IPS-15b (cell line): ENCODE results near the gene CACNG7.
A peak's percentile ranks its signal among the peaks of the same experiment; 100 is the strongest.

Experiments used
- H3K27me3 ChIP-seq: one replicate; pipeline ENCODE4 v1.6.1; 2013; ENCODE audit warnings: low read length; ENCODE audit not compliant: control insufficient read depth, insufficient read depth
- H3K36me3 ChIP-seq: one replicate; pipeline ENCODE4 v1.6.1; 2013; ENCODE audit warnings: low read length; ENCODE audit not compliant: control insufficient read depth, insufficient read depth
- H3K4me1 ChIP-seq: one replicate; pipeline ENCODE4 v1.6.1; 2013; ENCODE audit warnings: mild to moderate bottlenecking, low read length; ENCODE audit not compliant: control insufficient read depth, insufficient read depth
- H3K4me3 ChIP-seq: one replicate; pipeline ENCODE4 v1.5.1; 2013; ENCODE audit warnings: low read depth, low read length
- H3K9ac ChIP-seq: one replicate; pipeline ENCODE4 v1.6.1; 2013; ENCODE audit warnings: low read depth, mild to moderate bottlenecking, low read length
- H3K9me3 ChIP-seq: one replicate; pipeline ENCODE4 v1.6.1; 2013; ENCODE audit warnings: mild to moderate bottlenecking, low read length; ENCODE audit not compliant: control insufficient read depth, insufficient read depth

CACNG7 gene

DNA sequence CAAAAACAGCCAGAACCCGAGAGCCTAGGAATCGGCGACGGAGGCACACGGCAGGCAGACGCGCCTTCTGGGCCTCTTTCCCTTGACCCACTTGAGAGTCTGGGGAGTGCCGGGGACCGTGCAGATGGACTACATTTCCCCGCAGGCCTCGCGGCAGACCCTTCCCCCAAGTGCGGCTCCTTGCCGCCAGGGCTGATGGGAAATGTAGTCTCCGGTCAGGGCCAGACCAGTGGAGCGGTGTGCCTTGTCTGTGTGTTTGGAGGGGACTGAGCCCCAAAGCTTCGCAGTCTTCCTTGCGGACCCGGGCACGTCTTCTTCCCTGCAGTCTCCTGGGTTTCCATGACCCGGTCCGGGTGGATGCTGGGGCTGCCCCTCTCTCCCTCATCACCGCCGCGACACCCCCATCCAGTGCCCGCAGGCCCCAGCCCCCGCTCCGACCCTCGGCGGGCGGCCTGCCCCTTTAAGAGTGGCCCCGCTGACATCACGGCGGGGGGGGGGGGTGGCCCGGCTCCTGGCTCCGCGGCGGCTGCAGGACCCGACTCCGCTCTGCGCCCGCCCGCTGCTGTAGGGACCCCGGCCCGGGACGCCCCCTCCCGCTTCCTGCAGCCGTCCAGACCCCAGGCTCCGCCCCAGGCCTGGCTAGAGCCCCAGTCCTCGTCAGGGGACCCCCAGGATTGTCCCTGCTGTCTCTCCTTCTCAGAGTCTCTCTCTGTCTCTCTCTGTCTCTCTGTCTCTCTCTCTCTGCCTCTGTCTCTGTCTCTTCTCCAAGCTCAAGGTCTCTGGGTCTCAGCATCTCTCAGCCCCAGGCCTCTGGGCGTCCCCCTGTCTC, 758 bp upstream of the CACNG7 start:
- Histone ChIP-seq H3K27me3 (peaks cover 57% of the 10 kb centered on the region), H3K9ac (peak overlapping the region; percentile 32), H3K9me3 (no peaks in the 10 kb centered on the region), H3K4me1 (peaks cover 6% of the 10 kb centered on the region), H3K36me3 (no peaks in the 10 kb centered on the region), H3K4me3 (peak overlapping the region; percentile 59)

DNA sequence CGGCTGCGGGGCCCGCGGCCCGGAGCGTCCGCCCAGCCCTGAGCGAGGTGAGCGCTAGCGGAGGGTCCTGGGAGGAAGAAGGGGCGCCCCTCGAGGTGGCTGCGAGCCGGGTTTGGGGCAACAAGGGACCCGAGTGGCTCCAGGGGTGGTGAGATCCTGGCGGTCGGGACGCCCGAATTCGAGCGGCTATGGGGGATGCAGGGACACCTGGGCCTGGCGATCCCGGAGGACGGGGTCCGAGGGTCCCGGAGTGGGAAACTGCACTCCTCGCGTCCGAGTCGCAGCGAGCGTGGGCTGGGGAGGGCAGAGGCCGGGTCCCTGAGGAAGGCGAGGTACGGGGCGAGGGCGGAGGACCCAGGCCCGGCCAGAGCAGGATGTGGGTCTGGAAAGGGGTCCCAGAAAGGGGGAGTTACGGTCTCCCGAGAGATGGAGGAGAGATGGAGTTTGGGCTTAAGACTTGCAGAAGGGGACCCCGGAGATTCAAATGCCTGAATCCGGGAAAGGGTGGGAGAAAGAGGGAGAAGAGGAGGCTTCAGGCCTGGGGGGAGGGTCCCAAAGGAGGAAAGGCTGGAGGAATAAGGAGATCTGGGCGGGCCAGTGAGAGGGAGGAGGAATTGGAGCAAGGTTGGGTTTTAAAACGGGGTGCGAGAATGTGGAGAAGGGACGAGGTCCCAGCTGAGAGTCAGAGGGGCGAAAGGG, 542 bp downstream of the CACNG7 start:
- Histone ChIP-seq H3K4me3 (peak overlapping the region; percentile 76), H3K27me3 (peaks cover 57% of the 10 kb centered on the region), H3K4me1 (peaks cover 6% of the 10 kb centered on the region), H3K36me3 (no peaks in the 10 kb centered on the region), H3K9ac (peak overlapping the region; percentile 79), H3K9me3 (no peaks in the 10 kb centered on the region)

DNA sequence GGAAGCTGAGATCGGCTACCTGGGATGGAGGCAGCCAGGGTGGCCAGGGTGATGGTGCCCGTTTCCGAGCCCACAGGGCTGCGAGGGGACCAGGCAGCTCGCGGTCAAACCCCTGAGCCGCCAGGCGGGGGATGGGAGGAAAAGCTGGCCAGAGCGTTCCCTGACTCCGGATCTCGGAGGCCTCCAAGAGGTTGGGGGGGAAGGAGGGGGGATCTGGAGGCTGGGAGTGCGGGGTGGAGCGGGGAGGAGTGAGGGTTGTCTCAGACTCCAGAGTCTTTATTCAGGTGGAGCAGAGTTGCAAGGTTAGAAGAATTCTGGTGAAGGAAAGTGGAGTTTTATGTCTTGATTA, 1.1 kb downstream of the CACNG7 start:
- Histone ChIP-seq H3K9ac (peak overlapping the region; percentile 79), H3K4me3 (peak overlapping the region; percentile 76), H3K27me3 (peaks cover 52% of the 10 kb centered on the region)

DNA sequence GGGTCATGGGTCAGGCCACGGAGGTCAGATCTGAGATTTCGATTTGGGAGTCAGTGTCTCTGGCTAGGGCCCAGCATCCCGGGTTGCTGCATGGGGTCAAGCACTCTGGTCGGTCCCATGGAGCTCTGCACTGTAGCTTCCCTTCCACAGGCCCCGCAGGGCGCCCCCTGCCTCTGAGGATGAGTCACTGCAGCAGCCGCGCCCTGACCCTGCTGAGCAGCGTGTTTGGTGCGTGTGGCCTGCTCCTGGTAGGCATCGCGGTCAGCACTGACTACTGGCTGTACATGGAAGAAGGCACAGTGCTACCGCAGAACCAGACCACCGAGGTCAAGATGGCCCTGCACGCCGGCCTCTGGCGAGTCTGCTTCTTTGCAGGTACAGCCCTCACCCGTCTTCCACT, 3.6 kb downstream of the CACNG7 start:
- Histone ChIP-seq H3K4me3 (no peak overlapping the region), H3K4me1 (peaks cover under 1% of the 10 kb centered on the region), H3K9me3 (no peaks in the 10 kb centered on the region), H3K27me3 (peaks cover 34% of the 10 kb centered on the region), H3K36me3 (peaks cover 9% of the 10 kb centered on the region), H3K9ac (no peak overlapping the region)

More for the DNA sequence above, 1.1 kb downstream of the CACNG7 start:
- peaks cover 6% of the 10 kb centered on the region for H3K4me1 ChIP-seq
- peaks cover 3% of the 10 kb centered on the region for H3K36me3 ChIP-seq
- H3K9me3 ChIP-seq, result no peaks in the 10 kb centered on the region

DNA sequence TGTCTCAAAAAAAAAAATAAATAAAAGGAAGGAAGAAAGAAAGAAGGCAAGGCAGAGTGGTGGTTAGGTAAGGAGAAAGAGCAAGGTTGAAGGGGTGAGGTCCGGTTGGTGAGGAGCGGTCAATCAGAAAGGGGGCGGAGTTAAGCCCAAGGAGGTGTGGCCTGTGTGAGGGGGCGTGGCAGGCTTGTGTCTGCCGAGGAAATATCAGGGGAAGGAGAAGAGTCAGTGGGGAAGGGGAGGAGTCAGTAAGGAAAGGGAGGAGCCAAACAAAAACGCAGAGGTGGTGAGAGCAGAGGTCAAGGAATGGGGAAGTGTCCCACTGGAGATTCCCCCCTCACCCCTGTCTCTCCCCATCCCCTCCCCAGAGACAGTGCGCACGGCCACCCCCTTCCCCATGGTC, 5.9 kb downstream of the CACNG7 start:
- Histone ChIP-seq H3K4me1 (no peaks in the 10 kb centered on the region), H3K9ac (no peak overlapping the region), H3K4me3 (no peak overlapping the region), H3K9me3 (no peaks in the 10 kb centered on the region), H3K27me3 (peaks cover 21% of the 10 kb centered on the region), H3K36me3 (peaks cover 16% of the 10 kb centered on the region)

DNA sequence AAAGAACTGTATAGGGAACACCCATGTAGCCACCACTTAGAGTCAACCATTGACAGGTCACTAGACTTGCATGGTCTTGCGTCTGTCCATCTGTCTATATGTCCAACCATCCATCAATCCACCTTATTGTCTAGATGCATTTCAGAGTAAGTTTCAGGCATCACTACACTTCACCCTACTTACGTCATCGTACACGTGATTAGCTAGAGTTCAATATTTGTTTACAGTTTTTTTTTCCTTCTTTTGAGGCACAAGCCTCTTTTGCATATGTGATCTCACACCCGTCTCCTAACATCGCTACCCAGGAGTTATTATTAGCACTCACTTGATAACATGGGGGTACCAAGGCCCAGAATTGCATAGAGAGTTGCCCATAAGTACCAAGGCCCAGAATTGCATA, 6.9 kb downstream of the CACNG7 start:
- Histone ChIP-seq H3K36me3 (peaks cover 16% of the 10 kb centered on the region), H3K4me3 (no peak overlapping the region), H3K27me3 (peaks cover 13% of the 10 kb centered on the region), H3K4me1 (no peaks in the 10 kb centered on the region), H3K9ac (no peak overlapping the region), H3K9me3 (no peaks in the 10 kb centered on the region)

DNA sequence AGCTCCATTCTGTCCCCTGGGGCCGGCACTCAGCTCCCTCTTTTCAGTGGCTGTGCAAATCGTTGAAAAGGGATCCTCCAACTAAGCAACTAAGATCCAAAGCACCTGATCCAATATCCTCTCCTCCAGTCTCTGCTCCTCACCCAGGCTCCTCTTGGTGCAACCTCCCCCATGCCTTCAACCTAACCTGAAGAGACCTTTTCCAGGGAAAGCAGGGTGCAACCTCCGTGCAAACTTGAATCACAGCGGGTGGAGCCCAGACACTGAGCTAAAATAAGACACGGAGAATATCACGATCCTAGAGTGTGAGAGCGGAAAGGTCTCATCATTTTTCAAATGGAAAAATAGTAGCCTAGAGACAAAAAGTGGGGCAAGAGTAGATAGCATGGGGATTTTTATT, 8.3 kb downstream of the CACNG7 start:
- no peaks in the 10 kb centered on the region for H3K9me3 ChIP-seq
- H3K36me3 ChIP-seq, result peaks cover 16% of the 10 kb centered on the region
- H3K9ac ChIP-seq, result no peak overlapping the region

DNA sequence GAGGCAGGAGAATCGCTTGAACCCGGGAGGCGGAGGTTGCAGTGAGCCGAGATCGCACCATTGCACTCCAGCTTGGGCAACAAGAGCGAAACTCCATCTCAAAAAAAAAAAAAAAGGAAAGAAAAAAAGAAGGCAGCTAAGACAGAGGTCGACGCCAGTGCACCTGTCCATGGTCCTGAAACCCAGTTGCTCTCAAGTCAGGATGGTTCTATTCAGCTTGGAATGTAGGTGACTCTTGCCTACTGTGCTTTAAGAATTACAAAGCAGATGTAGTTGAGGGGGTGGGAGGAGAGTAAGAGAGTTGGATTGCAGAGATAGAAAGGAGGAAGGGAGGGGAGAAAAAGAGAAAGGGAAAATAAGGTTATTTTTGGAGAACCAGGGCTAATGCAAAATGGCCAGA, 18.7 kb downstream of the CACNG7 start:
- peaks cover 3% of the 10 kb centered on the region for H3K4me1 ChIP-seq
- H3K36me3 ChIP-seq, result peaks cover 5% of the 10 kb centered on the region
- no peaks in the 10 kb centered on the region for H3K27me3 ChIP-seq
- no peak overlapping the region for H3K4me3 ChIP-seq
- H3K9ac ChIP-seq, result no peak overlapping the region
- H3K9me3 ChIP-seq, result no peaks in the 10 kb centered on the region

More for the DNA sequence above, 8.3 kb downstream of the CACNG7 start:
- Histone ChIP-seq H3K4me3 (no peak overlapping the region), H3K27me3 (peaks cover 1% of the 10 kb centered on the region), H3K4me1 (no peaks in the 10 kb centered on the region)

DNA sequence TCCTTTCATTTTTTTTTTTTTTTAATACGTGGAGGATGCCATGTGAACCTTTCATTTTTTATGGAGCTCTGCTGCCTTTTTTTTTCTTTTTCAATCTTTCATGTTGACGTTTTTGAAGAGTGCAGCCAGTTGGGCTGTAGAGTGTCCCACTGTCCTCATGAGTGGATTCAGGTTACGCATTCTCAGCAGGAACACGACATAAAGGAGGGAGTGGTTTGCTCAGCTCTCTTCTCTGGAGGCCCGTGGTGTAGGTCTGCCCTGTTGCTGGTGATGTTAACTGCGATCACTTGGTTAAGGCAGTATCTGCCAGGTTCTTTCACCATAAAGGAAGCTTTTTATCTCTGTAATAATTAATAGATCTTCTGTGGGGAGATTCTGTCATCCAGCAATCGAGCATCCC, 27.0 kb downstream of the CACNG7 start:
- no peak overlapping the region for H3K9ac ChIP-seq
- H3K9me3 ChIP-seq, result no peaks in the 10 kb centered on the region
- H3K27me3 ChIP-seq, result no peaks in the 10 kb centered on the region
- no peak overlapping the region for H3K4me3 ChIP-seq
- no peaks in the 10 kb centered on the region for H3K36me3 ChIP-seq
- H3K4me1 ChIP-seq, result no peaks in the 10 kb centered on the region

DNA sequence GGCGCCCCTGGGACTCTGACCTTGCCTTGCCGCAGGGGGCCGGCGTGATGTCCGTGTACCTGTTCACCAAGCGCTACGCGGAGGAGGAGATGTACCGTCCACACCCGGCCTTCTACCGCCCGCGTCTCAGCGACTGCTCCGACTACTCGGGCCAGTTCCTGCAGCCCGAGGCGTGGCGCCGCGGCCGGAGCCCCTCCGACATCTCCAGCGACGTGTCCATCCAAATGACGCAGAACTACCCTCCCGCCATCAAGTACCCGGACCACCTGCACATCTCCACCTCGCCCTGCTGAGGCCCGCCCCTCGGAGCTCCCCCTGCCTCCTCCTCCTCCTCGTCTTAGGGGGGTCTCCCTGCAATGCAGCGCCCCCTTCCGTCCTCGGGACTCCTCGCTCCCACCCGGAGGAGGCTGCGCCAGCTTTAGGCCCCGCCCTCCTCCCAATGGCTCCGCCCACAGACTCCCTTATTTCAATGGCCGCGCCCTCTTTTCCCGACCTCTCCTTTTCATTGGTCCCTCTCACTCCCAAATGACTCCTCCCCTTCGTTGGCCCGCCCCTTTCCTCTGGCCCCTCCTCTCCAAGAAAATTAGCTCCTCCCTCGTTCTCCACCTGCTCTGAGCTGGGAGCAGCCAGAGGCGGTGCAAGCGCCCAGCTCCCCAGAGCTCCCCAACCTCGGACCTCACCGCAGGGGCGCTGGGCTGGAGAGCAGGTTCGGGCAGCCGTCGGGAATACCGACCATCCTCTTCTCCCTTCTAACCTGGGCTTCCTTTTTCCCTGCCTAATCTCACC, 33.1 kb downstream of the CACNG7 start:
- Histone ChIP-seq H3K36me3 (no peaks in the 10 kb centered on the region), H3K4me3 (peak overlapping the region; percentile 87), H3K4me1 (peaks cover 2% of the 10 kb centered on the region), H3K27me3 (no peaks in the 10 kb centered on the region), H3K9me3 (no peaks in the 10 kb centered on the region), H3K9ac (peak overlapping the region; percentile 63)

DNA sequence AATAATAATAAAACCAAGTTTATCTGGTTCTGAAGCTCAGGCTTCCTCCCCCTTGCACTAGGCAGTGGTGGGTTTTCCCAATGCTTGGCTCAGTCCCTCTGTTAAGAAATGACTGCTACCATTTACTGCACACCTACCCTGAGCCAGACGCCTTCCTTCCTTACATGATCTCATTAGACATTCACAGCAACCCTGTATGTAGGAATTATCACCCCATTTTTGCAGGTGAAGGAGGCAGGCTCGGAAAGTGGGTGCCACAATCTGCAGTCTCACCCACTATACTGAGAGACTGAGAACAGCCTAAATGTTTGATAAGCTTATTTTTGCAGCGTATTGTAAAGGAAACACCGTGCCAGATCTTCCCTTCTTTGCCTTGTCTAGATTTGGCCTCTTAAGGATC, 35.3 kb downstream of the CACNG7 start:
- H3K9me3 ChIP-seq, result no peaks in the 10 kb centered on the region
- H3K4me3 ChIP-seq, result no peak overlapping the region
- H3K27me3 ChIP-seq, result no peaks in the 10 kb centered on the region
- no peak overlapping the region for H3K9ac ChIP-seq
- peaks cover 2% of the 10 kb centered on the region for H3K4me1 ChIP-seq
- H3K36me3 ChIP-seq, result no peaks in the 10 kb centered on the region
